Duodenal mucosa (tissue), 2 donors: ENCODE data around the gene DHX34.
"Not testable (repeated sequence)": the region's sequence is repeated elsewhere in the genome, so short reads cannot be mapped to it uniquely, and the experiment has no call there.

Experiments used
- H3K27ac ChIP-seq: one replicate; pipeline ENCODE4 v1.7.0; 2013; ENCODE audit warnings: low read depth, low read length
- H3K27me3 ChIP-seq, 2 donors: one replicate each; pipeline ENCODE4 v1.7.0; 2013; ENCODE audit warnings: low read length in 2 of 2, control low read depth in 1 of 2; ENCODE audit not compliant: insufficient read depth in 2 of 2, control insufficient read depth in 1 of 2
- H3K36me3 ChIP-seq, 2 donors: one replicate each; pipeline ENCODE4 v1.7.0; 2013; ENCODE audit warnings: low read length in 2 of 2, control low read depth in 1 of 2; ENCODE audit not compliant: insufficient read depth in 2 of 2, control insufficient read depth in 1 of 2
- H3K4me1 ChIP-seq, 2 donors: one replicate each; pipeline ENCODE4 v1.7.0; 2013; ENCODE audit warnings: low read length in 2 of 2, control low read depth in 1 of 2; ENCODE audit not compliant: insufficient read depth in 2 of 2, control insufficient read depth in 1 of 2
- H3K4me3 ChIP-seq, 2 donors: one replicate each; pipeline ENCODE4 v1.7.0; 2013; ENCODE audit warnings: low read length in 2 of 2, low read depth in 1 of 2
- H3K9ac ChIP-seq, 2 donors: one replicate each; pipeline ENCODE4 v1.7.0; 2013; ENCODE audit warnings: low read length in 2 of 2, low read depth in 1 of 2
- H3K9me3 ChIP-seq, 2 donors: one replicate each; pipeline ENCODE4 v1.7.0; 2013; ENCODE audit warnings: low read length in 2 of 2, control low read depth in 1 of 2; ENCODE audit not compliant: control insufficient read depth in 1 of 2

Gene DHX34

DNA sequence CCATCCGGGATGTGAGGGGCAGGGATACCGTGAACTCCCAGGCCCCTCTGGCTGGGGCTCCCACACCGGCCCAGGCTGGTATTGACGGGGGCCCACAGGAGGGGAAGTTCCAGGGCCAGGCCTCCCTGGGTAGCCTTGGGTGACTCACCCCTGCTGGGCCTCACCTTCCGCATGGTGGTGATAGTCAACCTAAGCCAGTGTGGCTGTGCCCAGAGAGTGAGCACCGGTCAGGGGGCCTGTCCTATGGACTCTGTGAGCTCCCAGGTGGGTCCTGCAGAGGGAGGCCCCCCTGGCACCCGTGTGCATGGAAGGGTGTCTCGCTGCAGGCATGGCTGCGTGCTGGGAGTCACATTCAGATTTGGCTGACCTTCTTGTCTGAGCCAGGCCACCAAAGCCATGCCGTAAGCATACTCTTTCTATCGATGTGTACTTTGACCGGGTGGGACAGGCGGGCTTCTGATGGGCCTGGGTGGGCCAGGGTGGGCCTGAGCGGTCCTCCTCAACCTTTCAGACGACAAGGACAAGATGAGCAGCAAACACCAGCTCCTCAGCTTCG, 27.6 kb downstream of the DHX34 start:
- H3K4me1 ChIP-seq, result peaks cover 3 to 5% of the 10 kb centered on the region in 2 donors
- peaks cover 47 to 93% of the 10 kb centered on the region in 2 donors for H3K36me3 ChIP-seq
- H3K27me3 ChIP-seq, result no peaks in the 10 kb centered on the region
- H3K4me3 ChIP-seq, result no peak overlapping the region
- H3K9ac ChIP-seq, result no peak overlapping the region
- no peak overlapping the region for H3K27ac ChIP-seq
- H3K9me3 ChIP-seq, result no peaks in the 10 kb centered on the region

DNA sequence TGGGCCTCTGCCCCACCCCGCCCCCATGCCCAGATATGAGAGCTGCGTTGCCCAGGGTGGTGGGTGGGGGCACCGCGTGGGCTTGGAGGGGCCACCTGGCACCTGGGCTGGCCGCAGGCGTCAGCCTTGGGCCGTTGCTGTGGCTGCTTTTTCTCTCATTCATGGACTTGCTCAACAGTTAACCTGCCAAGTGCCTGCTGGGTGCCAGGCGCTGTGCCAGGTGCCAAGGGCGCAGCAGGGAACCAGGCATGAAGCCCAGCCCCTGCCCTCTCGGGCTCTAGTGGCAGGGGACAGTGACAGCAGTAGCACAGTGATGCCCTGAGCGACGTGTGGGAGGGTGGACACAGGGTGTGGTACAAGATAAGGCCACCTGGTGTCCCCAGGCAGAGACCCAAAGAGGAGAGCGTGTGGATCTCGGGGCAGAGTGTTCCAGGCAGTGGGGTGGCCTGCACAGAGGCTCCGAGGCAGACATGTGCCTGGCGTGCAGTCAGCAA, 28.1 kb downstream of the DHX34 start:
- H3K27ac ChIP-seq, result no peak overlapping the region
- no peak overlapping the region for H3K9ac ChIP-seq
- H3K4me3 ChIP-seq, result no peak overlapping the region
- H3K27me3 ChIP-seq, result no peaks in the 10 kb centered on the region
- peaks cover 44 to 93% of the 10 kb centered on the region in 2 donors for H3K36me3 ChIP-seq
- peaks cover 5 to 7% of the 10 kb centered on the region in 2 donors for H3K4me1 ChIP-seq
- no peaks in the 10 kb centered on the region for H3K9me3 ChIP-seq

DNA sequence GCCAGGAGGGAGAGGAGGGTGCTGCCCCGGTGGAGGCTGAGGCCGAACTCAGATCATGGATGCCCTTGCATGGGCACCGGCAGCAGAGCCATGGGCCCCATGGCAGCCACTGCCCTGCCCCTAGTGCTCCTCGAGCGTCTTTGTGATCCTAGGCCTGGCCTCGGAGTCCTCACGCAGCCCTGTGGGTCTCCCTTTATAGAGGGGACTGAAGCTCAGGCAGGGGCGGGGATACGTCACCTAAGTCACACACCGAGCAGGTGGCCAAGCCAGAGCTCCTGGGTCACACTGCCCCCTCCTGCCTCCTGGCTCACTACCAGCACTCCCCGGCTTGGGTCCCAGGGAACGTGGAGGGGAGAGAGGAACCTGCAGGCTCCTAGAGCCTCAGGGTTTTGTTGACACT, 28.7 kb downstream of the DHX34 start:
- Histone ChIP-seq H3K9me3 (no peaks in the 10 kb centered on the region), H3K27me3 (no peaks in the 10 kb centered on the region), H3K27ac (no peak overlapping the region), H3K4me1 (peaks cover 5 to 7% of the 10 kb centered on the region in 2 donors), H3K36me3 (peaks cover 41 to 89% of the 10 kb centered on the region in 2 donors), H3K9ac (no peak overlapping the region), H3K4me3 (no peak overlapping the region)

DNA sequence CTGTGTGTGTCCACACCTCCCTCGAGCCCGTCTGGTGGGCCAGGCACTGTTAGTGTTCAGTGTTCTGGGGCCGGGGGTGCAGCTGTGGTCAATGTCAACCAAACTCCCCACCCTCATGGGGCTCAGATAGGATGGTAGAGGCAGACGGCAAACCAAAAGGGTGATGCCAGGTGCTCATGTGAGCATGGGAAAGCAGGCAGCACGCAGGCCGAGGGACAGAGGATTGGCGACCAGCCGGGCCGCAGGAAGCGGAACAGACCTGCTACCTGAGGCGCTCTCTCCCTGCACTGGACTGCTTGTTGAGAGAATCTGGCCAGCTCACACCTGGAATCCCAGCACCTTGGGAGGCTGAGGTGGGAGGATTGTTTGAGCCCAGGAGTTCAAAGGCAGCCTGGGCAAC, 29.1 kb downstream of the DHX34 start:
- H3K9me3 ChIP-seq, result no peaks in the 10 kb centered on the region
- no peak overlapping the region for H3K4me3 ChIP-seq
- H3K9ac ChIP-seq, result no peak overlapping the region
- no peak overlapping the region for H3K27ac ChIP-seq
- H3K27me3 ChIP-seq, result no peaks in the 10 kb centered on the region
- peaks cover 5 to 7% of the 10 kb centered on the region in 2 donors for H3K4me1 ChIP-seq
- H3K36me3 ChIP-seq, result peaks cover 37 to 84% of the 10 kb centered on the region in 2 donors

DNA sequence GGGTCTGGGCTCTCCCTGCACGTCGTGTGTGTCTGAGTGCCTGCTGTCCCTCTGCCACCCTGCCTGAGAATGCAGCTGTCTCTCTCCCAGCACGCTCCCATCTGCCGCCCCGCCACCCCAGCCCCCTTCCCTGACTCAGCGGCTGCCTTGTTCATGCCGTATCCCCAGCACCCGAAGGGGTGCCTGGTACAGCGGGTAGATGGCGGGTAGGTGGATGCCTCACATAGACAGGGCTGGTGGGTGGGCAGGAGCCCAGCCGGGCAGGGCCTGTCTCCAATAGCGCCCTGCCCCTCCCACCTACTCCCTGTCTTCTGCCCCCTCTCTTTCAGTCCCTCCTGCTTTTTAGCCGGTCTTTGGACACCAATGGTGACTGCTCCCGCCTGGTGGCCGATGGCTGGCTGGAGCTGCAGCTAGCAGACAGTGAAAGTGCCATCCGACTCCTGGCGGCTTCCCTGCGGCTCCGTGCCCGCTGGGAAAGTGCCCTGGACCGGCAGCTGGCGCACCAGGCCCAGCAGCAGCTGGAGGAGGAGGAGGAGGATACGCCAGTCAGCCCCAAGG, 30.3 kb downstream of the DHX34 start:
- Histone ChIP-seq H3K27me3 (no peaks in the 10 kb centered on the region), H3K27ac (no peak overlapping the region), H3K4me3 (no peak overlapping the region), H3K9ac (no peak overlapping the region), H3K36me3 (peaks cover 32 to 72% of the 10 kb centered on the region in 2 donors), H3K4me1 (peaks cover 5 to 7% of the 10 kb centered on the region in 2 donors), H3K9me3 (no peaks in the 10 kb centered on the region)

DNA sequence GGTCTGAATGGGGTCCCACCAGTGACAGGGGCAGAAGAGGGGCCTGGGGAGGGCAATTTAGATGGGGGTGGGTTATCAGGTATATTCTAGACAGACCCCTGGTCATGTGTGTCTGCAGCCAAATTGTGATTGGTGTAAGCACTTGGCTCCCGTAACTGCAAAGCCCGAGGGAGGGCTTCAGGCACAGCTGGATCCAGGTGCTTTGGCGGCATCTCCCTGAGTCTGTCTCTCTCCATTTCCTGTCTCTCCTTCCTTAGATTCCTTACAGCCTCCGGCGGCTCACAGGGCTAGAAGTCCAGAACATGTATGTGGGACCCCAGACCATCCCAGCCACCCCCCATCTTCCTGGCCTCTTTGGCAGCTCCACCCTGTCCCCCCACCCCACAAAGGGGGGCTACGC, 31.4 kb downstream of the DHX34 start:
- peaks cover 32 to 62% of the 10 kb centered on the region in 2 donors for H3K36me3 ChIP-seq
- H3K4me1 ChIP-seq, result peaks cover 5 to 7% of the 10 kb centered on the region in 2 donors
- no peak overlapping the region for H3K27ac ChIP-seq
- H3K27me3 ChIP-seq, result no peaks in the 10 kb centered on the region
- no peak overlapping the region for H3K4me3 ChIP-seq
- H3K9ac ChIP-seq, result no peak overlapping the region
- no peaks in the 10 kb centered on the region for H3K9me3 ChIP-seq

DNA sequence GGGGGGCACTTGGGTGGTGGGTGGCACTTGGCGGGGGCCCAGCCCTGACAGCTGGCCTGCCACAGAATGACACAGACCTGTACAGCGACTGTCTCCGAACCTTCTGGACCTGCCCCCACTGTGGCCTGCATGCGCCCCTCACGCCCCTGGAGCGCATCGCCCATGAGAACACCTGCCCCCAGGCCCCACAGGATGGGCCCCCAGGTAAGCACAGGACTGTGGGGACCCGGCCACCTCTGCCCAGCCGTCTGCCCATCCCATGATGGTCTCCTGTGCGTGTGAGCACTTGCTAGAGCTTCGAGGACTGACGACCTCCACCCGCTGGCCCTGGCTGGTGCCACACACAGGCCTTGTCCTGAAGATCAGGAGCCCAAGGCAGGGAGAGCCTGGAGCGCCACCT, 32.0 kb downstream of the DHX34 start:
- H3K36me3 ChIP-seq, result peaks cover 30 to 56% of the 10 kb centered on the region in 2 donors
- no peaks in the 10 kb centered on the region for H3K9me3 ChIP-seq
- no peaks in the 10 kb centered on the region for H3K27me3 ChIP-seq
- H3K4me3 ChIP-seq, result no peak overlapping the region
- H3K4me1 ChIP-seq, result peaks cover 5 to 7% of the 10 kb centered on the region in 2 donors
- no peak overlapping the region for H3K27ac ChIP-seq
- no peak overlapping the region for H3K9ac ChIP-seq

DNA sequence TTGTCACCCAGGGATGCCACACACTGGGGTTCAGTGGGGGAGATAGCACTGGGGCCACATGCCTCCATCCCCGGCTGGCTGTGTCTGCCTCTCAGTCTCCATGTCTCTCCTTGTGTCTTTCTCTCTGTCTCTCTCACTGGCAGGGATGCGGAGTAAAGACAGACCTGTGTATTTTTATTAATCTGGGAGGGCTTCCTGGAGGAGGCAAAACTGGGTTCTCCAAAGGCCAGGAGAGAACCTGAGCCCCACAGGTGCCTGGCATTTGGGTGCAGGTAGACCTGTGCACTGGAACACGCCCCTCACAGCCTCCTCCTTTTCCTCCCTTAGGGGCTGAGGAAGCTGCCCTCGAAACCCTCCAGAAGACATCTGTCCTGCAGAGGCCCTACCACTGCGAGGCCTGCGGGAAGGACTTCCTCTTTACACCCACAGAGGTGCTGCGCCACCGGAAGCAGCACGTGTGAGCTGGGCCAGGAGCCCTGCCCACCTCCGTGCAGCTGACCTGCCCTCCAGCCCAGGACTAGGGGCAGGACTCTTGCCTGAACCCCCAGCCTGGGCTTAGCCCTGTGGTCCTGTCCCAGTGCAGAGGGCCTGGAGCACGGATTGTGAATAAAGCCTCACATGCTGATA, 32.7 kb downstream of the DHX34 start:
- peaks cover 5 to 7% of the 10 kb centered on the region in 2 donors for H3K4me1 ChIP-seq
- H3K27me3 ChIP-seq, result no peaks in the 10 kb centered on the region
- H3K36me3 ChIP-seq, result peaks cover 26 to 50% of the 10 kb centered on the region in 2 donors
- H3K9ac ChIP-seq, result no peak overlapping the region
- no peak overlapping the region for H3K4me3 ChIP-seq
- H3K27ac ChIP-seq, result no peak overlapping the region
- H3K9me3 ChIP-seq, result no peaks in the 10 kb centered on the region

DNA sequence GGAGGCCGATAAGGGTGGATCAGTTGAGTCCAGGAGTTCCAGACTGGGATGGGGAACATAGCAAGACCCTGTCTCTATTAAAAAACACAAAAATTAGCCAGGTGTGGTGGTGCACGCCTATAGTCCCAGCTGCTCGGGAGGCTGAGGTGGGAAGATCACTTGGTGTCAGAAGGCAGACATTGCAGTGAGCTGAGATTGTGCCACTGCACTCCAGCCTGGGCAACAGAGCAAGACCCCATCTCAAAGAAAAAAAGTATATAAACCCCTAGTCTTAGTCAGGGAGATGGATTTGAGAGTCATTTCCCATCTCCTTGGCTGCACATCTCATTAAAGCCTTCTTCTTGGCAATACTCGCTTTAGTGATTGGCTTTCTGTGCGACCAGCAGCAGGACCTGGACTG, 34.8 kb downstream of the DHX34 start:
- not testable (repeated sequence) for H3K27me3 ChIP-seq, H3K4me1 ChIP-seq, H3K9me3 ChIP-seq, H3K27ac ChIP-seq, H3K9ac ChIP-seq, H3K4me3 ChIP-seq
- peaks cover 26 to 32% of the 10 kb centered on the region in 2 donors for H3K36me3 ChIP-seq

DNA sequence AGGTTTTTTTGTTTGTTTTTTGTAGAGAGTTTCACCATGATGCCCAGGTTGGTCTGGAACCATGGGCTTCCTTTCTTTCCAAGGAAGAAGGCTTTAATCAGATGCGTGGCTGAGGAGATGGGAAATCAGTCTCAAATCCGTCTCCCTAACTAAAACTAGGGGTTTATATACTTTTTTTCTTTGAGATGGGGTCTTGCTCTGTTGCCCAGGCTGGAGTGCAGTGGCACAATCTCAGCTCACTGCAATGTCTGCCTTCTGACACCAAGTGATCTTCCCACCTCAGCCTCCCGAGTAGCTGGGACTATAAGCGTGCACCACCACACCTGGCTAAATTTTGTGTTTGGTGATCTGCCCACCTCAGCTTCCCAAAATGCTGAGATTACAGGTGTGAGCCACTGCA, 35.4 kb downstream of the DHX34 start:
- not testable (repeated sequence) for H3K27me3 ChIP-seq, H3K4me3 ChIP-seq, H3K4me1 ChIP-seq, H3K27ac ChIP-seq, H3K9ac ChIP-seq, H3K9me3 ChIP-seq
- peaks cover 21 to 28% of the 10 kb centered on the region in 2 donors for H3K36me3 ChIP-seq
